GM11168 (cell line): ENCODE results near the gene MTAP.
"Not testable (repeated sequence)": the region's sequence is repeated elsewhere in the genome, so short reads cannot be mapped to it uniquely, and the experiment has no call there.

Experiments
- in situ Hi-C: fragments of 300-500 bp; cut with MboI; formaldehyde crosslinking; loops from one replicate; pipeline ENCODE4 v1.12.0; 2022; ENCODE audit warnings: low sequenced_read_pairs; ENCODE audit not compliant: unreplicated experiment

MTAP gene

GRCh38 chr9:21901546-21901945 is 99.1 kb downstream of the MTAP start:
- in situ Hi-C loops: no loop called here

- in situ Hi-C loops: no loop called here
These were observed 99.7 kb downstream of the MTAP start for GRCh38 chr9:21902136-21902535.

GRCh38 chr9:21903380-21903965 is 101.0 kb downstream of the MTAP start:
- in situ Hi-C loops: no loop called here

GRCh38 chr9:21904371-21904770 is 101.9 kb downstream of the MTAP start:
- in situ Hi-C loops: no loop called here

- in situ Hi-C loops: no loop called here
These were observed 102.3 kb downstream of the MTAP start for GRCh38 chr9:21904776-21905175.

- in situ Hi-C loops: no loop called here
These were observed 103.8 kb downstream of the MTAP start for GRCh38 chr9:21906213-21906612.

- in situ Hi-C loops: no loop called here
These were observed 104.4 kb downstream of the MTAP start for GRCh38 chr9:21906881-21907280.

GRCh38 chr9:21919377-21920362 is 117.2 kb downstream of the MTAP start:
- in situ Hi-C loops: no loop called here

GRCh38 chr9:21923694-21924093 is 121.3 kb downstream of the MTAP start:
- in situ Hi-C loops: no loop called here

- in situ Hi-C loops: no loop called here
These were observed 125.3 kb downstream of the MTAP start for GRCh38 chr9:21927752-21928151.

GRCh38 chr9:21931428-21931827 is 129.0 kb downstream of the MTAP start:
- in situ Hi-C loops: no loop called here

GRCh38 chr9:21933281-21933680 is 130.8 kb downstream of the MTAP start:
- in situ Hi-C loops: no loop called here

GRCh38 chr9:21933865-21934264 is 131.4 kb downstream of the MTAP start:
- in situ Hi-C loops: no loop called here

- in situ Hi-C loops: no loop called here
These were observed 133.2 kb downstream of the MTAP start for GRCh38 chr9:21935631-21936030.

- in situ Hi-C loops: no loop called here
These were observed 133.7 kb downstream of the MTAP start for GRCh38 chr9:21936161-21936560.

- in situ Hi-C loops: no loop called here
These were observed 139.0 kb downstream of the MTAP start for GRCh38 chr9:21941337-21941995.

- in situ Hi-C loops: no loop called here
These were observed 141.0 kb downstream of the MTAP start for GRCh38 chr9:21943464-21943863.

GRCh38 chr9:21945606-21946005 is 143.2 kb downstream of the MTAP start:
- in situ Hi-C loops: no loop called here

- in situ Hi-C loops: no loop called here
These were observed 156.4 kb downstream of the MTAP start for GRCh38 chr9:21958833-21959232.

- in situ Hi-C loops: not testable (repeated sequence)
These were observed 156.8 kb downstream of the MTAP start for GRCh38 chr9:21959268-21959667.

- in situ Hi-C loops: loop anchor here (10.0 kb wide), 1 partner anchor 73 kb away; no protein-coding TSS in a partner anchor
These were observed 159.1 kb downstream of the MTAP start for GRCh38 chr9:21961569-21961968.
